ENCODE results near the gene ITIH1. TPM values are rescaled to one million over a fixed set of nuclear protein-coding genes. Genes with fewer than 3 reads are reported as not detected.

The ITIH1 gene
- total RNA-seq, 3 donors from 2014 or later (not counting 1 experiment from before 2014, with no cell fraction given) = 0.56 TPM; not detected in 2

GRCh38 chr3:52794612-52795099 lies 17.3 kb downstream of the ITIH1 start, which contains the start of gene ITIH3:
Gene ITIH3, plus strand, starts transcription at chr3:52794796. Its CDS starts 8 bp downstream, at chr3:52794804.
- H3K27ac Mint-ChIP-seq = no peak within 1 kb of the TSS
- WGBS (ENCODE audit: insufficient coverage) = 87% methylated on average over 10 of the region's 10 CpGs
- H3K4me3 Mint-ChIP-seq = no peak within 1 kb of the TSS

GRCh38 chr3:52795298-52795900 lies 18.0 kb downstream of the ITIH1 start:
- no peak for TF ChIP-seq CTCF (IDR thresholded peaks at IDR 0.05)
- no peak overlapping the region for H3K27ac ChIP-seq (ENCODE audit: low read length)
- H3K9me3 ChIP-seq (ENCODE audit: control insufficient read depth, insufficient read depth, low read length) = no peaks in the 10 kb centered on the region
- H3K27me3 ChIP-seq (ENCODE audit: control insufficient read depth, insufficient read depth, low read length) = no peaks in the 10 kb centered on the region
- no peaks in the 10 kb centered on the region for H3K36me3 ChIP-seq (ENCODE audit: control insufficient read depth, insufficient read depth, low read length)
- no peaks in the 10 kb centered on the region for H3K9me3 Mint-ChIP-seq
- no peak overlapping the region for H3K27ac Mint-ChIP-seq
- H3K4me1 Mint-ChIP-seq = peaks cover 0 to 4% of the 10 kb centered on the region in 2 donors
- H3K36me3 Mint-ChIP-seq = no peaks in the 10 kb centered on the region
- no peak for DNase-seq
- H3K4me3 ChIP-seq (ENCODE audit: low read length) = no peak overlapping the region
- no peak overlapping the region for H3K4me3 Mint-ChIP-seq
- no peaks in the 10 kb centered on the region for H3K4me1 ChIP-seq (ENCODE audit: control insufficient read depth, insufficient read depth, low read length)
- WGBS (ENCODE audit: insufficient coverage) = 71% methylated on average over 9 of the region's 9 CpGs
- intact Hi-C loops (cut with micrococcal nuclease) = no loop called here
- H3K27me3 Mint-ChIP-seq (ENCODE audit: low read depth in 2 of 2) = no peaks in the 10 kb centered on the region
- ATAC-seq = no peak

More at GRCh38 chr3:52794612-52795099, 17.3 kb downstream of the ITIH1 start, which contains the start of gene ITIH3:
- Mint-ChIP-seq H3K36me3 (no peaks in the 10 kb centered on the region), H3K9me3 (no peaks in the 10 kb centered on the region), H3K4me1 (peaks cover 0 to 4% of the 10 kb centered on the region in 2 donors), H3K27me3 (ENCODE audit: low read depth in 2 of 2) (no peaks in the 10 kb centered on the region)
- H3K4me3 ChIP-seq (ENCODE audit: low read length) = no peak within 1 kb of the TSS
- no peaks in the 10 kb centered on the region for H3K36me3 ChIP-seq (ENCODE audit: control insufficient read depth, insufficient read depth, low read length)
- no peak within 1 kb of the TSS for H3K27ac ChIP-seq (ENCODE audit: low read length)
- no peaks in the 10 kb centered on the region for H3K4me1 ChIP-seq (ENCODE audit: control insufficient read depth, insufficient read depth, low read length)
- intact Hi-C loops (cut with micrococcal nuclease) = no loop called here
- DNase-seq (no peak), ATAC-seq (no peak)
- H3K9me3 ChIP-seq (ENCODE audit: control insufficient read depth, insufficient read depth, low read length) = no peaks in the 10 kb centered on the region
- no peaks in the 10 kb centered on the region for H3K27me3 ChIP-seq (ENCODE audit: control insufficient read depth, insufficient read depth, low read length)
- TF ChIP-seq CTCF (IDR thresholded peaks at IDR 0.05) = no peak

GRCh38 chr3:52796411-52796810 lies 19.0 kb downstream of the ITIH1 start:
- Histone ChIP-seq H3K27ac (ENCODE audit: low read length) (no peak overlapping the region), H3K9me3 (ENCODE audit: control insufficient read depth, insufficient read depth, low read length) (no peaks in the 10 kb centered on the region), H3K27me3 (ENCODE audit: control insufficient read depth, insufficient read depth, low read length) (no peaks in the 10 kb centered on the region), H3K4me3 (ENCODE audit: low read length) (no peak overlapping the region), H3K4me1 (ENCODE audit: control insufficient read depth, insufficient read depth, low read length) (no peaks in the 10 kb centered on the region), H3K36me3 (ENCODE audit: control insufficient read depth, insufficient read depth, low read length) (no peaks in the 10 kb centered on the region)
- no peak for ATAC-seq
- no peak for TF ChIP-seq CTCF (IDR thresholded peaks at IDR 0.05)
- no peaks in the 10 kb centered on the region for H3K9me3 Mint-ChIP-seq
- intact Hi-C loops (cut with micrococcal nuclease) = no loop called here
- H3K27me3 Mint-ChIP-seq (ENCODE audit: low read depth in 2 of 2) = no peaks in the 10 kb centered on the region
- WGBS (ENCODE audit: insufficient coverage) = 77% methylated on average over 9 of the region's 9 CpGs
- H3K36me3 Mint-ChIP-seq = no peaks in the 10 kb centered on the region
- no peak overlapping the region for H3K27ac Mint-ChIP-seq
- no peak overlapping the region for H3K4me3 Mint-ChIP-seq
- H3K4me1 Mint-ChIP-seq = peaks cover 0 to 4% of the 10 kb centered on the region in 2 donors
- DNase-seq = no peak
